Fibroblast of peridontal ligament (primary cell): ENCODE results near the gene PARD3.

Source experiments
- DNase-seq: peaks from one replicate; pipeline ENCODE4 v3.0.0-alpha.2; 2010; ENCODE audit errors: extremely low read depth

PARD3 gene

GRCh38 chr10:34584164-34584563, 230.9 kb downstream of the PARD3 start:
- DNase-seq, result peak; percentile 96

GRCh38 chr10:34581801-34582532, 233.1 kb downstream of the PARD3 start:
- peak; percentile 32 for DNase-seq

DNA sequence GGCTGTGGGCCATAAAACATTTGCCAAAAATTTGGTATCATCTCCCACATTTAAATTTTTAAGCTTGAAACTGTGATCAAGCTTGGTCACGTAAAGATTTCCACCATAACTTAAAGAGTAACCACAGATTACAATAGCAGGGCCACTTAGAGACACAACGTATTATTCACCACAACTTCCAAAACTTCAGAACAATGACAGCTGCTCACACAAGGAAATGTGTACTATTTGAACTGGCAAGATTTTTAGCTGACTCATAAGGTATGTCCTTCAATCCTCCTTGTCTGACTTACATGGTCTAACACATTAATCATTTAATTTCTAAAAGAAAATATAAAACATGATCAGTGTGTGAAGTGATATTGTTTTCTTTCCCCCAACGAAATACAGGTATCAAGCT, 234.5 kb downstream of the PARD3 start:
- DNase-seq, result peak; percentile 34

GRCh38 chr10:34580214-34580613, 234.9 kb downstream of the PARD3 start:
- no peak for DNase-seq

- no peak for DNase-seq
These were observed 236.6 kb downstream of the PARD3 start for GRCh38 chr10:34578468-34578867.

- no peak for DNase-seq
These were observed 238.3 kb downstream of the PARD3 start for GRCh38 chr10:34576797-34577196.

- DNase-seq, result peak; percentile 47
These were observed 239.2 kb downstream of the PARD3 start for GRCh38 chr10:34575882-34576281.

GRCh38 chr10:34574353-34574934, 240.7 kb downstream of the PARD3 start:
- DNase-seq, result no peak

DNA sequence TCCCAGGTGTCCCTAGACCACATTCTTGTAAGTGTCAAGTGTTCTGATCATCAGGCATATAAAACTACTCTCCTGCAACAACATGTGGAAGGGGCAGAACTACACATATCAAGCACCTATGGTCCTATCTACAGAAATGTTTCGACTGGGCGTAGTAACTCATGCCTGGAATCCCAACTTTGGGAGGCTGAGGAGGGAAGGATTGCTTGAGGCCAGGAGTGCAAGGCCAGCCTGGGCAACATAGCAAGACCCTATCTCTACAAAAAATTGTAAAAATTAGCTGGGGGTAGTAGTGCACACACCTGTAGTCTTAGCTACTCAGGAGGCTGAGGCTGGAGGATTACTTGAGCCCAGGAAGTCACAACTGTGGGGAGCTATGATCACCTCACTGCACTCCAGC, 244.2 kb downstream of the PARD3 start:
- no peak for DNase-seq

GRCh38 chr10:34567659-34568253, 247.3 kb downstream of the PARD3 start:
- no peak for DNase-seq

DNA sequence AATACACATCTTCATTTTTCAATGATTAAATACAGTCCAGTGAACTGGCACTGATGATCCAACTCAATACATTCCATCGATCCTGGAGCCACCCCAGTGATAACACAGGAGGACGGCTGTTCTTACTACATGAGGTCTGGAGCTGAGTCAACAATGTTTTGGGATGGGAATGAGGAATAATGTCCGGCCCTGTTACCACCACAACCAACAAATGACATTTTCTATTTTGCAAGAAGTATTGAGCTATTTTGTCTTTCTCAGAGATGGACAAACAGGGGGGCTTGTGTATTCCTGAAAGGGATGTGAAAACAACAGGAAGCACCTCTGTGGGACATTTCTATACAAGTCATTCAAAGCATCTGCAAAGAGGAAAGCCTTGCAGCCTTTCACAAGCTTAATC, 249.2 kb downstream of the PARD3 start:
- peak; percentile 86 for DNase-seq

GRCh38 chr10:34558093-34558583, 257.0 kb downstream of the PARD3 start:
- DNase-seq, result no peak

DNA sequence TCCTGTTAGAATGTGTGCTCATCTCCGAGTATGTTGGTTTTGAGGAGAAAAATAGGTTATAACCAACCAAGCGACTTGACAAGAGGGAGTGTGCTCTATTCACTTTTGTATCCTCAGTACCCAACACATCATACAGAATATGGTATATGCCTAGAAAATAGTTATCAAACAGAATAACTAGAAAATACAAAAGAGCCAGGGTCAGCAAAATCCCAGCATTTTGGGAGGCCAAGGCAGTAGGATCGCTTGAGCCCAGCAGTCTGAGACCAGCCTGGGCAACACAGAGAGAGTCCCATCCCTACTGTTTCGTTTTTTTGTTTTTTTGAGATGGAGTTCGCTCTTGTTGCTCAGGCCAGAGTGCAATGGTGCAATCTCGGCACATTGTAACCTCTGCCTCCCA, 257.9 kb downstream of the PARD3 start:
- no peak for DNase-seq

DNA sequence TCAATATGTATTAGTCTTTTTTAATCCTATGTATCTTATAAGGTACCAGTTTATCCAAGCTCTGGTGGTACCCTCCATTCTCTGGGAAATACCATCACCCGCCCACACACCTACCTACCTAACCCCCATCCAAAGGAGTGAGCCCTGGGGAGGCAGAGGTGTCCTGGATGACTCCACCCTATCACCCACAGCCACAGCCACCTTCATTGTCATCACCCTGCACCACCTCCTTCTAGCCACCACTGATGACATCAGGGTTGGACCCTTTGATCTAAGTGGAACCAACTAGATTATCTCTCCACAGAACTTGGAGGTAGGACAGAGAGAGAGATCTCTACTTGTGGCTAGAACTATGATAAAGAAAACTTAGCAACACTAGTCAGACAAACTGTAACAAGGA, 259.4 kb downstream of the PARD3 start:
- DNase-seq, result no peak

DNA sequence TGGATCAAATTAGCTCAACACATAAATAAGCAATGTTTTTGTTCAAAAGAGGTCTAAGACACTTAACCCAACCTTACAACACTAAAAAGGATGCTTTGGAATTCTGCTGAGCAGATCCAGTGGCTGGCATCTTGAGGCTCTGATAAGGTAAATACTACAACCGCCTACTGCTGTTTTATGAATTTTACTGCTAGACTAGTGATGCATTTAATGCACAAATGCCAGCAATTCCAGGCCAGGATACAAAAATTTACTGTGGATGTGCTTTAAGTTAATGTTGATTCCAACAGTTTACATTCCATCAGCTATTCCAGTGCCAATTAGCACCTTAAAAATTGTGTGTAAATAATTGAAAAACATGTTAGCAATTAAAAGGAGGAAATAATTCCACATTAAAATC, 261.3 kb downstream of the PARD3 start:
- DNase-seq, result no peak

DNA sequence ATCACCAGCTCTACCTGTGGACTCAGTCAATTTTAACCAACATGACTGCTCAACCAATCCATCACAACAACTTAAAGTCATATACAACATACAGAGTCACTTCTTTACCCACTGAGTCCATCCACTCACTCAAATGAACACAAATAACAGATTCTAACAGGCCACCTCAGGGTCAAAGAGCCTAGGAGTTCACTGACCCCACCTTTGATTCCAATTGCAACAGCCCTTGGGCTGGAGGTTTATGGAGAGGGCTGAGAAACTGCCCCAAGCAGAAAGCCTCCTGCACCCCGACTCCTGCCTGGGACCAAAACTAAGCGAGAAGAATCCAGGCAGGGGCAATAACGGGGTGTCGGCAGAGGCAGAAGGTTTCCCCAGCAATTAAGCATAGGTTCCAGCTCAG, 263.8 kb downstream of the PARD3 start:
- DNase-seq, result no peak

- no peak for DNase-seq
These were observed 265.1 kb downstream of the PARD3 start for GRCh38 chr10:34549953-34550352.

DNA sequence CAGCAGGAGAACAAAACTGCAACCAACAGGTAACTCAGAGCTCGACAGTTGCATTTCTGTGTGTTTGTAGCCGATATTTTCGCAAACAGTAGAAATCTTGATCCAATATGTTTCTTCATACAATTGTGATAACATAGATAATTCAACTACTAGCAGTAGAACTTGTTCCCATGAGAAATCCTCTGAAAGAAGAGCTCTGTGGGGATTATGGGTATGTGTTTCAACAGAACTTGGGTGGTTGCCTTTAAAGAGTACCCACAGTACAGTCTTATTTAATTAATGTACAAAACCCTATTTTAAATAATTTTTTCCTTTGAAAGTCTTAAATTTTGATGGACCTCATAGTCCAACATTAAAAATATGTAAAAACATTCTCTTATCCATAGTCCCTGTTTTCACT, 266.1 kb downstream of the PARD3 start:
- no peak for DNase-seq

DNA sequence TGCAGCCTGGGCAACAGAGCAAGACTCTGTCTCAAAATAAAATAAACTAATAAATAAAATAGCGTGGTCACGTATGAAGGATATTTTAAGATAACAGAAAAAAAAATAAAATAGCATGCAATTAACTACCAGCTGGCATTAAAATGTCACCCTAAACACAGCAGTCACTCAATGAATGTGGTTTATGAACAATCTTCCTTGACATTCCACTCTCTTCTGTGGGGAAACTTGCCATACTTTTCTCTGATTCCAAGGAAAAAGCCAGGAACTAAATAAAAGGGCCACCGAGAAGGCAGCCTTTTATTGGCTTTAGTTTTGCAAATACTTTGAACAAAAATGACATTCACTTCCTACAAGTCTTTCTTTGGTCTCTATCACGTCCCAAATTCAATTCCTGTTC, 266.6 kb downstream of the PARD3 start:
- no peak for DNase-seq

- no peak for DNase-seq
These were observed 267.4 kb downstream of the PARD3 start for GRCh38 chr10:34547695-34548094.

DNA sequence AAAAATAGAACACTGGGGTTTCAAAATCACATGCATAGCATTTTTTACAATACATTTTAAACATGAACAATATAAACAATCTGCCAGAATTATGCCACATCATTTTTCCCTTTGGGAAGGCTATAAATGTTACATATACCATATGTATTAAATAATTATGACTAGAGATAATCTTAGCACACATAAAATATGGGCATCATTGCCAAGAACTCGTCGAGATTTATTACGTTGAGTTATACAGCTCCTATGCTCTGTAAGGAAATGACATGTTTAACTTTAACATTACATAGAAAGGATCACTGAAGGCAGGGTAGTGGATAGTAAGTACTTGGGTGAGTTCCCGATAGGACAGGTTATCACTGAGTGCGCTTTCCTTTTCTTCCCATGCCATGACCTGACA, 267.8 kb downstream of the PARD3 start:
- DNase-seq, result peak; percentile 67

- DNase-seq, result no peak
These were observed 270.7 kb downstream of the PARD3 start for GRCh38 chr10:34544400-34544799.

DNA sequence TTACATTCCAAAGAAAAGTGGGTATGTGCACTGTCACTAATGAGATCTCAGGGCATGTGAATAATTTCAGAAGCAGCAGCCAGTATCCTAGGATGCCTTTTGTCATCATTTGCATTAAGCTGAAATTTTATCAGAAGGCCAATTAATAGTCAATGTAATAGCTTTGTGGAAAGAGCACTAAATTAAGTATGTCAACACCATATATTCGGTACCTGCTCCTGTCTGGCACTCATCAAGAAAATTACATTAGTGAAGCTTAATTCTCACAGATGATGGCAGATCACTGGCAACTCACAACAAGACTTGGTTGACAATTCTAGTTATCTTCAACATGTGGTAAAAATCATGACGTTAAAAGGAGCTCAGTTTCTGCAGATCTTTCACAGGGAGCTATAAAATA, 271.4 kb downstream of the PARD3 start:
- no peak for DNase-seq
